A204.1 (cell line): ENCODE data around the gene ZNF223.

ENCODE experiments used
- FAIRE-seq: peaks from 2 replicates; lab custom pipeline; 2012; peaks lifted over from hg19 to GRCh38; lab: Jason Lieb, UNC

ZNF223 gene

DNA sequence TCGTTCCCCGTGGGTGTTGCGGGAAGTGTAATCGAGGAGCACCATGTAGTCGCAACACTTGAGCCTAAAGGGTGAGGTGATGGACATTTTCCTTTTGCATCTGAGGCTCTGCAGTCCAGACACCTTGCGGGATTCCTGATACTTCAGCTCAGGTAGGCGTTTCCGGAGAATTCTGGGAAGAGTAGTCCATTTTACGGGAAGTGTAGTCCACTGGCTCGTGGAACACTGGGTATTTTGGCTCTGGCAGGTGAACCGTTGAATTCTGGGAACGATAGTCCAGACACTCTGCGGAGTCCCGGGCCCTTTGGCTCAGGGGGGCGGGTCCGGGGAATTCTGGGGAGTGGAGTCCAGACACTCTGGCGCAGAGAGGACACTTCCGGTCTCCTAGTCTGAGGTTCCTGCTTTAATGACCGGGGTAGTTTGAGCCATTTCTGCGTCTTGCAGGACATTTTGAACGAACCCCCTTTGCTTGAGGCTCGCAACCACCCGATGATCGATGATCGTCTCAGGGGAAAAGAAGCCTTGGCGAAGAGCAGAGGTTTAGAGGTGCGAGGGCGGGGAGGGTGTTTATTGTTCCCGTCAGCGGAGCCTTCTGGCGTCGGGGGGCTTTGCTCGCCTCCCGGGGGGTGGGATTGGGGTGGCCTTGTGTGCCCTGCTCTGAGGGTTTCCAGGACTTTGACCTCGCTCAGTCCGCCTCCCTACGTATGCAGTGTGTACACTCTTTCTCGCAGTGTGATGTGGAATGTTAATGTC is at the start of gene ZNF223:
Gene ZNF223, plus strand, starts transcription at position 387 of the 753 bp plus-strand sequence. CDS start 3,141 bp downstream, outside the sequence.
- peak; percentile 99 for FAIRE-seq

DNA sequence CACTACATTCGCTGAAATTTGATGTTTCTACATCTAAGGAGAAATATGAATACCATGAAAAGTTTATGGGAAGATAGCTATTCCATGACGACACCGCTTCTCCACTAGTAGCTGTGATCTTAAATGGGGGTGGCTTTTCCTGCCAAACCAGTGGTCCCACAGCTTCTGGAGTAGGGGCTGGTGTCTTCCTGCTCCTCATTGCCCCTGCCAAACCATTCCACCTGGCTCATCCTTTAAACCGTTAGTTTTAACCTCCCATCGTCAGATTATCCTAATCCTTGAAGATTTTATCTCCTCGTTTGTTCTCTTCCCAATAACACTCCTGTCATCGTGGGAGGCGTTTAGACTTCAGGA is 49.6 kb upstream of the ZNF223 start:
- FAIRE-seq, result no peak

DNA sequence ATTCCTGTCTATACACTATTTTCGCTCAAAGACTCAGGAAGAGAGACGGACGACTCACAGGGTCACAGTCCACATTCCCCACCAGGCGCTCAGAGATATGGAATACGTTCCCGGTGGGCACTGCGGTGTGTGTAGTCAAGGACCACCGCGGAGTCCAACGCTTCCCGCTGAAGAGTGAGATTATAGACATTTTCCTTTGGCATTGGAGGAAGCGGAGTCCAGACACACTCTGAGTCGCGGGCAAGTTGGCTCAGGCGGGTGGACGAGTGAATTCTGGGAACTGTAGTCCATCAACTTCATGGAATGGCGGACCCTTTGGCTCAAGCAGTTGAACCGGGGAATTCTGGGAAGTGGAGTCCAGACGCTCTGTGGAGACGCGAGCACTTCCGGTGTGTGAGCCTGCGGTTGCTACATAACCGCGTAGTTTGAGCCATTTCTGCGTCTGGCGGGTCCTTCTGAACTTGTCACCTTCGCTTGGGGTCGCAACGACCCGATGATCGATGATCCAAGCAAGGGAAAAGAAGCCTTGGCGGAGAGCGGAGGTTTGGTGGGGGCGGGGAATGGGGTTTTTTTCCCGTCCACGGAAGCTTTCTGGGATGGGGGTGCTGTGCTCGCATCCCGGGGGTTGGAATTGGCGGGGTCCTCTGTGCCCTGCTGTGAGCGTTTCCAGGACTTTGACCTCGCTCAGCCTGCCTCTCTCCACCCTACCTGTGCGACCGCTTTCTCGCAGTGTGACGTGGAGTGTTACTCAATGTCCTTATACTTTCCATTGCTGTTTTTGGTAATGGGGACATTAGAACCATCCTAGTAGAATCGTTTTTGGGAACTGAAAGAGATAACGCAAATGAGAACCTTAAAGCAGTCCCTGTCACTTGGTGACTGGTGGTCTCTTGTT is 49.0 kb upstream of the ZNF223 start, which contains the start of gene ZNF230:
Gene ZNF230, plus strand, starts transcription at position 392 of the 895 bp plus-strand sequence. CDS start 4,122 bp downstream, outside the sequence.
- peak; percentile 98 for FAIRE-seq

DNA sequence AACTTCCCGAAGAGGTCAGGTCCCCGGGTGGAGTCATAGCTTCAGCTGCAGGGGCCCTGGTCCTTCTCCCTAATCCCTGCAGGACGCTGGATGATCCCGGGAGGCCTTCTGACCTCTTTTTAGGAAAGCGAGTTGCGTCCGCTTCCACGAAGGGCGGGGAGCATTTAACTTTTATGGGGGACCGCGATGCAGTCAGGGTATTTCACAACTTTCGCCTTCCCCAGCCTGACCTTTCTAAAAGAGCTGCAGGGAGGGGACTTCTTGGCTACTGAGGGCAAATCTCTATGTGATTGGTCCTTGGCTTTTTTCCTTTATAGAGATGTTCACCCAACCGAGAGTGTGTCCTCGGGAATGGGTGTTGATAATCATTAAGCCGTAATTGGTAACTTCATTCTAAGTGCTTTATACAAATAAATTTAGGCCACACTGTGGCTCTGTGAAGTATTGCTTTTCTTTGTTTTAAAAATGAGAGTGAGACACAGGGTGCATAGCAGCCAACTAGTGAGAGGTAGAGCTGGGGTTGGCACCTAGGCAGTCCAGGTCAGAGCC is 48.3 kb upstream of the ZNF223 start:
- no peak for FAIRE-seq

DNA sequence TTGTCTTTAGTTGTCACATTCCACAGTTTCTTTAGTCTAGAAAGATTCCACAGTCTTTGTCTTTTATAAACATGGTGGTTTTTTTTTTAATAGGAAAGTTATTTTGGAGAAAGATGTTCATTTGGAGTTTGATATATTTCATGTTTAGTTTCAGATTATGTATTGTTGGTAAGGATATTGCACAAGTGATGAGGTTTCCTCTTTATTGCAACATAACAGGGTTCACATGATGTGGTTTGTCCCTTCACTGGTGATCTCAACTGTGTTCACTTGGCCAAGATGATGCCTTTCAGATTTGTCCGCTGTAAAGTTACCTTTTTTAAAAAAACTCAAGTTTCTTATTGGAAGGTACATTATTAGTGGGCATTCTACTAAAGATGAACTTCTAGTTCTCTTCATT is 45.9 kb upstream of the ZNF223 start:
- FAIRE-seq, result no peak

DNA sequence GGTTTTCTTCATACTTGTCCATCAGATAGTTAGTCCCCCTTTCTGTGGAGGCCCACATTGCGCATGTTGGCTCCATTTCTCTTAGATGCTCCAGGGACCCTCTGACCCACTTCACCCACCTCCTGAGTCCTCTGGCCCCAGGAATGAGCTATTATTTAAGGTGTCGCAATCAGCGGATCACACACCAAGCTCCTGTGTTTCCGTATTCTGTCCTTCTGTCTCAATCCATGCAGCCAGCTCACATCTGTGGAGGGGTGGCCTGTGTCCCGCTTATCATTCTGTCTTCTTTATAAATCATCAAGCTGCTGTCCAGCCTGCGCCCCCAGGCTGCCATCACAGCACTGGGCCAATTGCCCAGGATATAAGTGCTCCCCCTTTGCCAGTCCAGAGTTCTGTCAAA is 44.4 kb upstream of the ZNF223 start:
- FAIRE-seq, result no peak

DNA sequence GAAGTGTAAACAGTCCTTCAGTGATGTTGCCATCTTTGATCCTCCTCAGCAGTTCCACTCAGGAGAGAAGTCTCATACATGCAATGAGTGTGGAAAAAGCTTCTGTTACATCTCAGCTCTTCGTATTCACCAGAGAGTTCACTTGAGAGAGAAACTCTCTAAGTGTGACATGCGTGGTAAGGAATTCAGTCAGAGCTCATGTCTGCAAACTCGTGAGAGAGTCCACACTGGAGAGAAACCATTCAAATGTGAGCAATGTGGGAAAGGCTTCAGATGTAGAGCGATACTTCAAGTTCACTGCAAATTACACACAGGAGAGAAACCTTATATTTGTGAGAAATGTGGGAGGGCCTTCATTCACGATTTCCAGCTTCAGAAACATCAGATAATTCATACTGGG is 41.4 kb upstream of the ZNF223 start:
- FAIRE-seq, result no peak

DNA sequence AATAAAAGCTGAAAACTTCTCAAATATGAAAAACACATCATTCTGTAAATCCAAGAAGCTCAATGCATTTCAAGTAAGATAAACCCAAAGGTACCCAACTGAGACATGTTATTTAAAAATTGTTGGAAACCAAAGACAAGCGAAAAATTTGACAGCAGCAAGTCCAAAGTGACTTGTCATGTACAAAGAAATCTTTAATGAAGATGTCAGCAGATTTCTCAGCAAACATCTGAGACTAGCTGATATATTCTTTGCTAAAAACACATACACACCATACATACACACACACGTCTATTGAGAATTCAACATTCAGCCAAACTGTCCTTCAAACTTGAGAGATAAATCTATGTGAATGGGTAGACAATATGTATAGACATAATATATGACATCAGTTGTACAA is 32.3 kb upstream of the ZNF223 start:
- FAIRE-seq, result no peak

DNA sequence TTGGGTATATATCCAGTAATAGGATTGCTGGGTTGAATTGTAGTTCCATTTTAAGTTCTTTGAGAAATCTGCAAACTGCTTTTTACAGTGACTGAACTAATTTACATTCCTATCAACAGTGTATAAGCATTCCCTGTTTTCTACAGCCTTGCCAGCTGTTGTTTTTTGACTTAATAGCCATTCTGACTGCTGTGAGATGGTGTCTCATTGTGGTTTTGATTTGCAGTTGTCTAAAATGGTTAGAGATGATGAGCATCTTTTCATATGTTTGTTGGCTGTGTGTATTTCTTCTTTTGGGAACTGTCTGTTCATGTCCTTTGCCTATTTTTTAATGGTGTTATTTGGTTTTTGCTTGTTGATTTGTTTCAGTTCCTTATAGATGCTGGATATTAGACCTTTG is 30.6 kb upstream of the ZNF223 start:
- no peak for FAIRE-seq

DNA sequence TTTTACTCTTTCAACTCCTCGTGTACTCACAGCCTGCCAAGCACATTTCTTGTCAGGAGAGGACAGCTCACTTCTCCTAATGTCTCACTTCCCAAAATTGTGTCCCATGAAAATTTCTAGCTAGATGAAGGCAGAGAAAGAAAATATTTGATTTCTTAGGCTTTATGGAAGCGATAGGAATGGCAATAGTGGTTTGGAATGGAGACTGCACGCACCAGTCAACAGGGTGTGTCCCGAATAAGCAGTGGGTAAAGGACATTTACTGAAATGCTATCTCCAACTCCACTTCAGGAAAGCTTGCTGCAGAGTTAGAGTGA is 27.0 kb upstream of the ZNF223 start:
- FAIRE-seq, result no peak

DNA sequence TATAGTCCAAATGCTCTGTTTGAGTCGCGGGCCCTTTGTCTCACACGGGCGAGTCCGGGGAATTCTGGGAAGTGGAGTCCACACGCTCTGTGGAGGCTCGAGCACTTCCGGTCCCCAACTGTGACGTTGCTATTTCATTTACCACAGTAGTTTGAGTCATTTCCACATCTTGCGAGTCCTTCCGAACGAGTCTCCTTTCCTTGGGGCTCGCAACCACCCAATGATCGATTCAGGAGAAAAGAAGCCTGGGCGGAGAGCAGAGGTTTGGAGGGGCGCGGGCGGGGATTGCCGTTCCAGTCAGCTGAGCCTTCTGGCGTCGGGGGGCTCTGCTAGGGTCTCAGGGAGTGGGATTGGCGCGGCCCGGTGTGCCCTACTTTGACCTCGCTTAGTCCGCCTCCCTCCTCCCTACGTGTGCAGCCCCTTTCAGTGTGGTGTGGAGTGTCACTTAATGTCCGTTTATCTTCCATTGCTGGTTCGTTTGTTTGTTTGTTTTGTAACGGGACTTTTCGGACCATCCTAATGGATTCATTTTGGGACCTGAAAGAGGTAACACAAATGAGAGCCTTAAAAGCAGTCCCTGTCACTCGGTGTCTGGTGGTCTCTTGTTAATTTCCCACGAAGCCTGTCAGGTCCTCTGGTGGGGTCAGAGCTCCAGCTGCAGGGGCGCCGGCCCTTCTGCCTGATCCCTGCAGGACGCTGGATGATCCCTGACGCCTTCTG is 26.5 kb upstream of the ZNF223 start, which contains the start of gene ZNF222:
Gene ZNF222, plus strand, starts transcription at position 163 of the 720 bp plus-strand sequence. Its CDS starts 58 bp downstream, at position 221.
- FAIRE-seq, result peak; percentile 96

DNA sequence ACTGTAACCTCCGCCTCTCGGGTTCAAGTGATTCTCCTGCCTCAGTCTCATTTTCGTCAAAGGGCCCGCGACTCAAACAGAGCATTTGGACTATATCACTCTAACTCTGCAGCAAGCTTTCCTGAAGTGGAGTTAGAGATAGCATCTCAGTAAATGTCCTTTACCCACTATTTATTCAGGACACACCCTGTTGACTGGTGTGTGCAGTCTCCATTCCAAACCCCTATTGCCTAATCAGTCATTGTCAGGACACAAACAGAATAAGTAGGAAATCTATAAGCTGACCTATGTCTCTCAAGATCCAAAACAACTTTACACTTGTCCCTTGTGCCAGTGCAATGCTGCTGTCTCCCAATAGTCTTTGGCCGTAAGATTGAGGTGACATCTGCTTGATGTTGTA is 25.2 kb upstream of the ZNF223 start:
- no peak for FAIRE-seq

DNA sequence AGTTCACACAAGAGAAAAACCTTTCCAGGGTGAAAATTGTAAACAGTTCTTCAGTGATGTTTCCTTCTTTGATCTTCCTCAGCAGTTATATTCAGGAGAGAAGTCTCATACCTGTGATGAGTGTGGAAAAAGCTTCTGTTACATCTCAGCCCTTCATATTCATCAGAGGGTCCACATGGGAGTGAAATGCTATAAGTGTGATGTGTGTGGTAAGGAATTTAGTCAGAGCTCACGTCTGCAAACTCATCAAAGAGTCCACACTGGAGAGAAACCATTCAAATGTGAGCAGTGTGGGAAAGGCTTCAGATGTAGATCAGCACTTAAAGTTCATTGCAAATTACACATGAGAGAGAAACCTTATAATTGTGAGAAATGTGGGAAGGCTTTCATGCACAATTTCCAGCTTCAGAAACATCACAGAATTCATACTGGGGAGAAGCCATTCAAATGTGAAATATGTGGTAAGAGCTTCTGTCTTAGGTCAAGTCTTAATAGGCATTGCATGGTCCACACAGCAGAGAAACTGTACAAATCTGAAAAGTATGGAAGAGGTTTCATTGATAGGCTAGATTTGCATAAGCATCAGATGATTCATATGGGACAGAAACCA is 19.7 kb upstream of the ZNF223 start:
- FAIRE-seq, result no peak

DNA sequence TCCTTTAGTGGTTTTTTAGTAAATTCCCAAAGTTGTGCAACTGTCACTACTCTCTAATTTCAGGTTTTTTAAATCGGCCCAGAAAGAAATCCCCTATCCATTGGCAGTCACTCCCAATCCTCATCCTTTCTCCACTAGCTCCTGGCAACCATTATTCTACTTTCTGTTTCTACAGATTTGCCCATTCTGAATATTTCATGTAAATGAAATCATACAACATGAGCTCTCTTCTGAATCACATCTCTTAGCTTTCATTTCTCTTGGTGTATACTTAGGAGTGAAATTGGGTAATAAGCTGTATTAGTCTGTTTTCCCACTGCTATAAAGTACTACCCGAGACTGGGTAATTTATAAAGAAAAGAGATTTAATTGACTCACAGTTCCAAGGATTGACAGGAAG is 9.7 kb upstream of the ZNF223 start:
- no peak for FAIRE-seq

DNA sequence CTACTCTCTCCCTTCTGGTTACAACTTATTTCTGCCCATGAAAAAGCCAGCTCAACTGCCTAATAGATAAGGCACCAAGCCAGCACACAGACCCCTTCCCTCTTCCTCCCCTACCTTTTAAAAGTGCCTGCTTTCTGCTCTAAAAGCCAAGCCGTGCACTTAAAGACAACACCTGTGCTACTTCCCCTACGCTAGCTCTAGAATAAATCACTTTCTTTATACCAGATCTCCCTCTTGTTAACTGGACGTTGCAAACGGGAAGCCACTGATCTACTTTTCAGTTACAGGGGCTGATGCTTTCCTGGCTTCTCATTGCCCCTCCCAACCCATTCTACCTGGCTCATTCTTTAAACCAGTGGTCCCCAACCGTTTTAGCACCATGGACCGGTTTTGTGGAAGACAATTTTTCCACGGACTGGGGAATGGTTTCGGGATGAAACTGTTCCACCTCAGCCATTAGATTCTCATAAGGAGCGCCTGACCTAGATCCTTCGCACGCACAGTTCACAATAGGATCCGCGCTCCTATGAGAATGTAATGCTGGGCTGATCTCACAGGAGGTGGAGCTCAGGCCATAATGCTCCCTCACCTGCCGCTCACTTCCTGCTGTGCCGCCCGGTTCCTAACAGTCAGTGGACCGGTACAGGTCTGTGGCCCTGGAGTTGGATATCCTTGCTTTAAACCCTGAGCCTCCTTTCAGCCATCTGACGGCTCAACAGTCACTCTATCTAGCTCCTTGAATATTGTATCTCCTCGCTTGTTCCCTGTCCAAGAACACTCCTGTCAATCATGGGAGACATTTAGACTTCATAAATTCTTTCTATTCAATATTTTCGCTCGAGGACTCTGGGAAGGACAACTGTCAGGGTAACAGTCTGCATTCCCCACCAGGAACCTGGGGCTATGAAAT is 841 bp upstream of the ZNF223 start:
- no peak for FAIRE-seq

DNA sequence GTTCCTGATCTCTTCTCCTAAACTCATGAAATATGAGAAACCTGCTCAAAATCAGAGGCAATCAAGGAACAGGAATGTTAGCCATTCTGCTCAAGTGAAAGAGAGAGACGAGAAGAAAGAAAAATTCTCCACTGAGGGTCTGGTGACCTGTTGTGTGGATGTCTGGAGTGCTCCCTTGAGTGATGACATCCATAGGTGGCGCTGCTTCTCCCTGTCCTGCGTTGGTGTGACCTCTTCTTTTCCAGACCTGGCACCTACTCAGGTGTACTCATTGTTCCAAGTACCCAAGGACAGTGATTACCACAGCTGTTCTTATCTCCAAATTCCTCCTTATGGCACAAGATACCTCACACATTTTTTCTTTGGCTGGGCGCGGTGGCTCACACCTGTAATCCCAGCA is 4.0 kb downstream of the ZNF223 start:
- no peak for FAIRE-seq

DNA sequence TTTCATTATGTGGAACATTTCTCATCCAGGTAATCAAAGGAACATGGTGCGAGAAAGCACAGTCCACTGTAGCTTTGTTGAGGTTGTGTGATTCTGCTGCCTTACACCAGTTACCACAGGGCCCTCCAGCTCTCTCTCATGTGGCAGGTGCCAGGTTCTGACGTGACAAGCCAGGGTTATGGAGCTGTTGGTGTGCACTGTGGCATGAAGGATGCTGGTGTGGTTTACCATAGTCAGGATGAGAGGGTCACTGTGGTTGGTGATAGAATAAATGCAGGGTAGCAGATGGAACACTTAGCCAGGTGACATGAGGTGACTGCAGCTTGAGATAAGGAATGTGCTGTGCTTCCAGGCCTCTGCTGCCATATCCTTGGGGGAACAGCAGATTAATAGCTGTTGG is 7.4 kb downstream of the ZNF223 start:
- no peak for FAIRE-seq

DNA sequence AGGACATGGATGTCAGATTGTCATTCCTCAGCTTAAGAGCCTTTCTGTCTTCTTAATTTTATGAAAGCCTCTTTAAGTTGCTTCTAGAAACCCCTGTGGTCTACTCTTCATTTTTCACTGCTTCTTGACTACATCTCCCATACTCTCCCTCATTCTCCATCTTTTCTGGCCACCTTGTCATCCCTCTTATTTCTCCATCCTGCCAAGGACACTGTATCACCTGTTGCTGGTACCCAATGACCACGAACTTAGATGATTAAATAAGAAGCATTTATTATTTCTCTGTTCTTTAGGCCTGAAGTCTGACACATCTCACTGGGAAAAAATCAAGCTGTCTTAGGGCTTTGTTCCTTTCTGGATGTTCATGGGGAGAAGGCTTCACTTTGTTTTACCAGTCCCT is 9.2 kb downstream of the ZNF223 start:
- FAIRE-seq, result no peak

DNA sequence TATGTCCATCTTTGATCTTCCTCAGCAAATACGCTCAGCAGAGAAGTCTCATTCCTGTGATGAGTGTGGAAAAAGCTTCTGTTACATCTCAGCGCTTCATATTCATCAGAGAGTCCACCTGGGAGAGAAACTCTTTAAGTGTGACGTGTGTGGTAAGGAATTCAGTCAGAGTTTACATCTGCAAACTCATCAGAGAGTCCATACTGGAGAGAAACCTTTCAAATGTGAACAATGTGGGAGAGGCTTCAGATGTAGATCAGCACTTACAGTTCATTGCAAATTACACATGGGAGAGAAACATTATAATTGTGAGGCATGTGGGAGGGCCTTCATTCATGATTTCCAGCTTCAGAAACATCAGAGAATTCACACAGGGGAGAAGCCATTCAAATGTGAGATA is 14.5 kb downstream of the ZNF223 start:
- FAIRE-seq, result no peak

DNA sequence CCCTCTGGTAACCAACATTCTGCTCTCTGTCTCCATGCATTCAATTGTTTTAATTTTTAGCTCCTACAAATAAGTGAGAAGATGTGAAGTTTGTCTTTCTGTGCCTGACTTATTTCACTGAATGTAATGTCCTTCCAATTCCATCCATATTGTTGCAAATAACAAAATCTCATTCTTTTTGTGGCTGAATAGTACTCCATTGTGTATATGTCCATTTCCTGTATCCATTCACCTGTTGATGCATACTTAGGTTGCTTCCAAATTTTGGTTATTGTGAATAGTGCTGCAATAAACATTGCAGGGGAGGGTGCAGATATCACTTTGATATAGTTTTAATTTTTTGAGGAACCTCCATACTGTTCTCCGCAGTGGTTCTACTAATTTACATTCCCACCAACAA is 17.6 kb downstream of the ZNF223 start:
- no peak for FAIRE-seq
